ENCODE data around the gene UBE2E1.

- TF ChIP-seq, protein P1, sequence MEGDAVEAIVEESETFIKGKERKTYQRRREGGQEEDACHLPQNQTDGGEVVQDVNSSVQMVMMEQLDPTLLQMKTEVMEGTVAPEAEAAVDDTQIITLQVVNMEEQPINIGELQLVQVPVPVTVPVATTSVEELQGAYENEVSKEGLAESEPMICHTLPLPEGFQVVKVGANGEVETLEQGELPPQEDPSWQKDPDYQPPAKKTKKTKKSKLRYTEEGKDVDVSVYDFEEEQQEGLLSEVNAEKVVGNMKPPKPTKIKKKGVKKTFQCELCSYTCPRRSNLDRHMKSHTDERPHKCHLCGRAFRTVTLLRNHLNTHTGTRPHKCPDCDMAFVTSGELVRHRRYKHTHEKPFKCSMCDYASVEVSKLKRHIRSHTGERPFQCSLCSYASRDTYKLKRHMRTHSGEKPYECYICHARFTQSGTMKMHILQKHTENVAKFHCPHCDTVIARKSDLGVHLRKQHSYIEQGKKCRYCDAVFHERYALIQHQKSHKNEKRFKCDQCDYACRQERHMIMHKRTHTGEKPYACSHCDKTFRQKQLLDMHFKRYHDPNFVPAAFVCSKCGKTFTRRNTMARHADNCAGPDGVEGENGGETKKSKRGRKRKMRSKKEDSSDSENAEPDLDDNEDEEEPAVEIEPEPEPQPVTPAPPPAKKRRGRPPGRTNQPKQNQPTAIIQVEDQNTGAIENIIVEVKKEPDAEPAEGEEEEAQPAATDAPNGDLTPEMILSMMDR (conservative IDR thresholded peaks at IDR 0.05) = no peak; the same call in 1 of the 2 replicates
- TF ChIP-seq EZH2 (IDR thresholded peaks at IDR 0.05; ENCODE audit: low read depth) = no peak
Measured at GRCh38 chr3:23834082-23834870, 28.5 kb downstream of the UBE2E1 start.

All from PC-9 (cell line).